Fibroblast of gingiva (primary cell): Measurements from ENCODE around the gene DHRS7.
"Not testable (repeated sequence)": the region's sequence is repeated elsewhere in the genome, so short reads cannot be mapped to it uniquely, and the experiment has no call there.

ENCODE experiments used
- DNase-seq: peaks from one replicate; pipeline ENCODE4 v3.0.0-alpha.2; 2011; ENCODE audit warnings: low read depth

DHRS7 gene

GRCh38 chr14:60133487-60133886 lies 31.7 kb downstream of the DHRS7 start:
- no peak for DNase-seq

- no peak for DNase-seq
Observed at GRCh38 chr14:60125918-60126317, 39.3 kb downstream of the DHRS7 start.

- DNase-seq, result no peak
Observed at GRCh38 chr14:60116181-60116580, 49.0 kb downstream of the DHRS7 start.

GRCh38 chr14:60114881-60115280 lies 50.3 kb downstream of the DHRS7 start:
- DNase-seq, result peak; percentile 64

- no peak for DNase-seq
Observed at GRCh38 chr14:60111732-60112131, 53.5 kb downstream of the DHRS7 start.

GRCh38 chr14:60107477-60107876 lies 57.7 kb downstream of the DHRS7 start:
- DNase-seq, result no peak

GRCh38 chr14:60106339-60106738 lies 58.9 kb downstream of the DHRS7 start:
- peak; percentile 45 for DNase-seq

GRCh38 chr14:60102389-60102788 lies 62.8 kb downstream of the DHRS7 start:
- peak; percentile 90 for DNase-seq

GRCh38 chr14:60101786-60102185 lies 63.4 kb downstream of the DHRS7 start:
- peak; percentile 11 for DNase-seq

GRCh38 chr14:60099855-60100254 lies 65.3 kb downstream of the DHRS7 start:
- DNase-seq, result not testable (repeated sequence)

- DNase-seq, result no peak
Observed at GRCh38 chr14:60097974-60098373, 67.2 kb downstream of the DHRS7 start.

GRCh38 chr14:60095781-60096450 lies 69.3 kb downstream of the DHRS7 start:
- DNase-seq, result peak; percentile 75

- no peak for DNase-seq
Observed at GRCh38 chr14:60095231-60095630, 70.0 kb downstream of the DHRS7 start.

GRCh38 chr14:60094306-60094897 lies 70.8 kb downstream of the DHRS7 start:
- peak; percentile 18 for DNase-seq
